SIG-M5 treated with dmso at 0.1 percent for 504 hours (cell line): ENCODE data around the gene GRIA1.

Source experiments
- DNase-seq: peaks from one replicate; lab custom pipeline; 2025; ENCODE audit not compliant: unreplicated experiment; lab: John Stamatoyannopoulos, UW

Gene GRIA1

GRCh38 chr5:153770066-153770465 is 279.6 kb downstream of the GRIA1 start:
- DNase-seq = no peak

DNA sequence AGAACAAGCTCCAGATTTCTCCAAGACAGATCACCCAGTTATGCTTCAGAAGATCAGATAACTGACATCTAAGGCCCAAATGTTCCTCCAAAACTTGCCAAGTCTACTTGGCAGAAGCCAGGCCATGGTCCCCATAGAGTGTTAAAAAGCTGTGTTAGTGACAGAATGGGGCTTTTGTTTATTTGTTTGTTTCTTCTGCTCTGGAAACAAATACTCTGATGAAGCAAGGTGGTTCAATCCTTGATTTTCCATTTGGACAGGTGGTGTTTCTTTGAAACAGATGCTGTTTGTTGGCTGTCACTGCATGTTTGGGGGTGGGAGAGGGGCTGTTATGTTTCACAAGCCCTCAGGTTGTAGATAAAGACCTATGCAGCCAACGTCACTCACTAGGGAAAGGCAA is 284.2 kb downstream of the GRIA1 start:
- DNase-seq = no peak

DNA sequence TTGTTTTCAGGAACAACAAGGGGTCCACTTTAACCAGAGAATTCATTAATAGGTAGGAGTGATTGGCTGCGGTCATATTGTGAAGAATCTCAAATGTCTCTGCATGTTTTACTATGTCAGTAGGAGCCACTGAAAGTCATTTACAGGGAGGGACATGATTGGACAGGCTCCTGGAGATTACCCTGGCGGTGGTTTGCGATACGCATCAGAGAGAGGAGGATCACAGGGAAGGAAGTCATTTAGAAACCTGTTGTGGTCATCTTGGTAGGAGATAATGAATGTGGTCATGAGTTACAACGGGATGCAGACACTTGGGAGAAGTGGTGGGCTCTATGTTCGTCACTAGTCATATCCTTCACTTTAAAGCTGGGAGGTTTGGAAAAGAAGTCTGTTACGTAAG is 285.5 kb downstream of the GRIA1 start:
- DNase-seq = no peak

- no peak for DNase-seq
Measured at GRCh38 chr5:153777681-153778581, 287.5 kb downstream of the GRIA1 start.

GRCh38 chr5:153779836-153780235 is 289.4 kb downstream of the GRIA1 start:
- DNase-seq = no peak

GRCh38 chr5:153780876-153781705 is 290.6 kb downstream of the GRIA1 start:
- DNase-seq = no peak

- no peak for DNase-seq
Measured at GRCh38 chr5:153782589-153783361, 292.3 kb downstream of the GRIA1 start.

DNA sequence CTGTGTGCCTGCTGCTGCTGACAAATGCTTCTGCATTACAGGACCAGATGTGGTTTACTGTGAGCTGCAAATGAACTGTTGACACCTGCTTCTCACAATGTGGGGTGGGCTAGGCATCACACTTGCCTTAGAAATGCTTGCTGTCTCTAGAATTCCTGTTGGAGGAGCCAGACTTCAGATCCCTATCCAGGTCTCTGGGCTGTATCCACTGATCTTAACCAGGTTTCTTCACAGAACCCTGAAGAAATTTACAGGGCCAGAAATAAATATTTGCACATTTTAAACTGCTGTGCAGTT is 292.8 kb downstream of the GRIA1 start:
- DNase-seq = no peak

DNA sequence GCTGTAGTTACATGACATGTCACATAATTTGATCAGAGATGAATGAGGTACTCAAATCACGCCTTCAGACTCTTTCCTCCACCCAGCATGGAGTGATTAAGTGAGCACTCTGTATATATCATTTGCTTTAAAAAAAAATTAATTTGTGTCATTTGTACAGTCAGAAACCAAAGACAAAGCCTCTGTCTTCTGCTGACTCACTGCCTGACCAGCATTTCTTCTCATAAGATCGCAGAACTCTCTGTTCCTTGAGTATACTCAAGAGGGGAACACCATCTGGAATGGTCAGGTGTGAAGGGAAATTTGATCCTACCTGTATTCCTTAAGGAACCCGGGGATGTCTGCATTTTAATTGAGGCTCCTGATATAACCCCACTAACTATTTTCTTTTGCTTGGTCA is 293.8 kb downstream of the GRIA1 start:
- no peak for DNase-seq

DNA sequence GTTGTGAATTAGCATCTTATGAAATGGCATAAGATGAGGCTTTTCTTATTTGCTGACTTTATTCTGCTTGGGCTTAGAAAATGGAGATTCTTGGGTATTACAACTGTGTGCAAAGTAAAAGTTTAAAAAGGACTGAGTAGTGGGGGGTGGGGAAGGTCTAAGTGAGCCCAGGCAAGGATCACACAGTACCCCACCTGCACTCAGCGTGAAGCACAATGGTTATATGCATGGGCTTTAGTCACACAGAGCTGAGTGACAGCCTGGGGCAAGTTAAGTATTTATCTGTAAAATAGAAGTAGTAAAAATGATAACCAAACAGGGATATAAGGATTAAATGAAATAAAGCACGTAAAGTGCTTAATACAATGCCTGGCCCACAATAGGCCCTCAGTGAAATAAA is 300.9 kb downstream of the GRIA1 start:
- no peak for DNase-seq

GRCh38 chr5:153792305-153792704 is 301.8 kb downstream of the GRIA1 start:
- DNase-seq = peak; percentile 3

DNA sequence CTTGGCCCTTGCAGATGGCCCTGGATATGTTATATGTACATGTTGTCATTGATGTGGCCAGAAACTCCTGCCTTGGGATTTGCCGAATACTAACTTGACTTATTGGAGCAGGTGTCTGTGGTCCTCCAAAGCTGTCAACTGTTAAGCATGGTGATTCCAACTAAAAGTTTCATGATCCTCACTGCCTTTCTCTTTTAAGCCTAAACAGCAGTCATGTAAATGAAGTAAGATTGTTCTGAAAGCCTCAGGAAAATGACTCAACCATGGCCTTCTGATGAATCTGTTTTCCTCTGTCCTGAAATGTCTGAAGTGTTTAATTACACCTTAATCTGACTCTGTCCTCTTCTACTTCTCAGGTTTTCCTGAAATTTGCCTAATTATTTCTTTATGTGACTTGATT is 303.2 kb downstream of the GRIA1 start:
- no peak for DNase-seq

DNA sequence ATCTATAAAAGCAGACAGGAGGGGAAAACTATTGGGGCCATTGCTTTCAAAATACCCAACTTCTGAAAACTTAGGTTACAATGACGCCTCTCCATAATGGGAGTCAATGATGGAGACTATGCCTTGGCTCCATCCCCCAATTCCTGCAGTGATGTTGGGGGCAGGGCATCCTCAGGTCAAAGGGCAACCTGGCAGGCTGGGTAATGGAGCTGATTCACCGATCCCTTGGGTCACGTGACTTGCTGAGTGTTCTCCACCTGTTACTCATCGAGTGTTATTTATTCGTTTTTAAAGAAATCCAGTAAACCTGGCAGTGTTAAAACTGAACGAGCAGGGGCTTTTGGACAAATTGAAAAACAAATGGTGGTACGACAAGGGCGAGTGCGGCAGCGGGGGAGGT is 303.9 kb downstream of the GRIA1 start:
- no peak for DNase-seq

DNA sequence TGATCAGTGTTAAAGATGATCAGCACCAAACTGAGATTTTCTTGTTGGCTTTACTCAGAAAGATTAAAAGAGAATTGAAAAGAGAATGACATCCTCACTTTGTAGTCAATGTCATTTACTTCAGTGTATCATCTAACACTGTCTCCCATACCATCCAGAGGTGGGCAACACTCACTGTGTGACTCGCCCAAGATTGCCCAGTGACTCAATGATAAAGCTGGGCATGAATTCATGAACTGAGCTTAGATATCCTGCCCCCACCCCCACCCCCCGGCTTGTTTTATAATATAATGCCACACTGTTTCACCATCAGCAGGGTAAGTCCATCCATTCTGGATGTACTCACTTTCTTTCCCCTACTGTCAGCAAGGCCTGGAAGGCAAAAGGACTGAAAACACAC is 306.1 kb downstream of the GRIA1 start:
- no peak for DNase-seq

DNA sequence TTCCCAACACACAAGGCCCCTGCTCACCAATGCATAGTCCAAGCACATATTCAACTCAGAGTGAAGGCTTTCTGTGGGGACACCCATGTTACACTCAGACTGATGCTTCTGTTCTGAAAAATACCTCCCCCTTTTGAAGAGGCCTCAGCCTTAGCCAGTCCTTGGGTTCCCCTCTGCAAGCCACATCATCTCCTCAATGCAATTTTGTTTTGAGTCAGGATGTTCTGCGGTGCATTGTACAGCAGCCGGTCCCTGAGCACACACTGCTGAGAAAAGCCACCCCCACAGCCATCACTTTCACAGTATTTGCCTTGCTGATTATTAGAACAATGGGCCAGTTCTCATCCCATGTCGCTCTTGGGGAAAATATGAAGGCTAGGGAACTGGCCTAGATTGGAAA is 307.0 kb downstream of the GRIA1 start:
- no peak for DNase-seq

- no peak for DNase-seq
Measured at GRCh38 chr5:153798830-153799229, 308.4 kb downstream of the GRIA1 start.

- no peak for DNase-seq
Measured at GRCh38 chr5:153799466-153799865, 309.0 kb downstream of the GRIA1 start.

- no peak for DNase-seq
Measured at GRCh38 chr5:153802050-153802821, 311.8 kb downstream of the GRIA1 start.

DNA sequence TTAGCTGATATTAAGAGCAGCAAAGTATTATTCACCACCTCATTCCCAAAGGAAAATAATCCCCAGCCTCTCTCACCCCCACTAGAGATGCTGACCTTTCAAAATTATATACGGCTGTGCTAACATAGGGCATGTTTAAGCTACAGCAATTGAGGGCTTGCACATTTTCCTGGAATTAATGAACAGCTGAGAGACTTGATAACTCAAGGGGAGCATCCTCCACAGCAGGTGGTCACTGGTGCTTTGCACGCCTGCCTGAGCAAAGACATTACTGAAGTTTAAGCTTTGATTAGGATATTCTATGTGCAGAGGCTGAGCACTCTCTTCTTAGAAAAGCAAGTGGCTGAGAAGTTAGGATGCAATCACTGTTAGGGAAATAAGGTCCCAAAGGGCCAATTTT is 317.3 kb downstream of the GRIA1 start:
- DNase-seq = no peak

GRCh38 chr5:153809166-153809565 is 318.7 kb downstream of the GRIA1 start:
- DNase-seq = no peak

- DNase-seq = no peak
Measured at GRCh38 chr5:153813901-153814300, 323.4 kb downstream of the GRIA1 start.
